ENCODE results near the gene ZNF839.
"Not testable (repeated sequence)": the region's sequence is repeated elsewhere in the genome, so short reads cannot be mapped to it uniquely, and the experiment has no call there.

Gene ZNF839

DNA sequence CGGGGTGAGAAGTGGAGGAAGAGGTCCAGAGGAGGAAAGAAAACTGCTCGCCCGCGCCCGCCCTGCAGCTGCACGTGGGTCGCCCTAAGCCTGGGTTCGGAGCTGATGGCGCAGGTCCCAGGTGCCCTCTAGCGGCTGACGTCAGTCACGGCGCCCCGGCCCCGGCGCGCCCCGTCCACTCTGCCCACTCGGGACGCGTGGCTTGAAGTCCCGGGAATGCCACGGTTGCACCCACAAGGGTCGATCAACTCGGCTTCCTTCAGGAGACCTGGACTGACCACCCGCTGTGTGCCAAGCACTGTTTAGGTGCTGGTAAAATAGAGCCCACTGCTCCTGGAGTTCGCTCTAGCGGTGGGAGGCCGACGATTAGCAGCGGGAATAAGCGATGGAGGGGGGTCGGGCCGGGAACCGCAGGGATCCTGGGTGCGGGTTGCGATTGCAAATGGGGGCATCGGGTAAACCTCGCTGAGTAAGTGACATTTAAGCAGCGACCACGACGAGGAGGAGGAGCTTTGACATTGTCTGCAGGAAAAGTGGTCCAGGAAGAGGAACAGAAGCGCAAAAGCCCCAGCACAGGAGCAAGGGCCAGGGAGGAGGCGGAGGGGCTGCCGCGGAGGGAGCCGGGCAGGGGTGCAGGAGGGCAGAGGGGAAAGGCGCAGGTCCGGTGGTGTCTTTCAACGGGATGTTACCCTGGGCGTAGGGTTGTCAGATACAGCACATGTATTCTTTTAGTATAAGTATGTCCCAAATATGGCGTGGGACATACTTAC lies 5.1 kb upstream of the ZNF839 start:
- peak; percentile 39 to 93 (median 77) for DNase-seq

DNA sequence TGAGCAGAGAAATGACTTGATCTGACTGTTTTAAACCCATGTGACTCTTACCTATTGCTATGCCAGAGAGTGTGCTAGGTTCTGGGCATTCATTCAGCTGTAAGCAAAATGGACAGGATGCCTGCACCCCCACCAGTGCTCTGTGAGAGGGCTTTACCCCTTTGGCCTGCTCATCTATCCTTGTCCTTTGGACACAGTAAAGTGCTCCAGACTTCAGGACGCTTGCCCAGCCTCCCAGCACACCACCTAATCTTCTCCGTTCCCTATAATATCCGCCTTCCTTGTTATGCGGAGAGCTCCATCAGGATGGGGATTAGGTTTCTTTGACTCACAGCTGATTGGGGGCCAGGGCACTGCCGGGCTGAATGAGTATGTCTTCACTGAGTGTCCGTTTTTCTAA lies 4.4 kb upstream of the ZNF839 start:
- peak in 2 of 51 donors; percentile 8 for DNase-seq

DNA sequence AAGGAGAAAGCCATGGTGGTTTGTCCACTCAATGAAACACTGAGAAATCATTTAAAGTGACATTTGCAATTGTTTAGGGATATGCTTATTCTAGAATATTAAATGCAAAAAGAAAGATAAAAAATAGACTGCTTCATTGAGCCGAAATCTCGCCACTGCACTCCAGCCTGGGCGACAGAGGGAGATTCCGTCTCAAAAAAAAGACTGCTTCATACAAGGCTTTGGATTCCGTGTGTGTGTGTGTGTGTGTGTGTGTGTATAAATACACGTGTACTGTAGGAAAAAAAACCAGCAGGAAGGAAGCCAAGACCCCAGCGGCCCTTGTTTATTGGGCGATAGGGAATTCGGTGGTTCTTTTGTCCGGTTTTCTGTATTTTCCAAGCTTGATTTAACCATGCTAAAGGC lies 3.2 kb upstream of the ZNF839 start:
- peak in 3 of 51 donors; percentile 33 to 77 (median 45) for DNase-seq

DNA sequence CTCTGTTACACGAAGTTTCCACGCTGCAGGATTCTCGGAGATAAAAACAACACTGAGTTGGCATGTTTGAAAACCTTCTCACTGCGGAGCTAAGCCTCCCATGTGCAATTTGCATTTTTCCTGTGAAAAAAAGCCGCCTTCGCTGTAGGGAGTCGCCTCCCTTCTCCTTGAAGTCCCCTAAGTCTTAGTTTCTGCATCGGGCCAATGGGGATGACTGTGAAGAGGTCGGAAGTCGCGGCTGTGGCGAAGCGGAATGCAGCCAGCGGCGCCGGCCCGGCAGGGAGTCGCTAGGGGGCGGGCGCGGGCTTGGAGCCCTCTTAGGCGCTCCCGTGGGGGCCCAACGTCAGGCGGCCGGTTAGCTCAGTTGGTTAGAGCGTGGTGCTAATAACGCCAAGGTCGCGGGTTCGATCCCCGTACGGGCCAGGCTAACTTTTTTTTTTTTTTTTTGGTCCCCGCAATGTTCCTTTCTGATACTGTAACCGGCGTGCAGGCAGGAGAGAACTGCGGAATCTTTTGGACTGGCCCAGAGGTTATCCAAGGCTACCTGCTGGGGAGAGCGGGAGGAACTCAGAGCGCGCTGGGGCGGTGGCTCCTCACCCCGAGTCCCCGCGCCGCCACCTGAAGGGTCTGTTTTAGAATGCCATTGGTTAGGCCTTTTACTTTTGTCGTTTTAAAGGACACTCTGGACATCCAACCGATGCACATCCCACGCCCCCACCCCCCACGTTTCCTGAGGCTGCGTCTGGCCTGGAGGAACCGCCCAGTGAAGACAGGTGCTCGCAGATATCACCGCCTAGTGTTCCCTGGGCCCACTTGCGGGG lies 2.6 kb upstream of the ZNF839 start:
- peak; percentile 27 to 96 (median 88) for DNase-seq

DNA sequence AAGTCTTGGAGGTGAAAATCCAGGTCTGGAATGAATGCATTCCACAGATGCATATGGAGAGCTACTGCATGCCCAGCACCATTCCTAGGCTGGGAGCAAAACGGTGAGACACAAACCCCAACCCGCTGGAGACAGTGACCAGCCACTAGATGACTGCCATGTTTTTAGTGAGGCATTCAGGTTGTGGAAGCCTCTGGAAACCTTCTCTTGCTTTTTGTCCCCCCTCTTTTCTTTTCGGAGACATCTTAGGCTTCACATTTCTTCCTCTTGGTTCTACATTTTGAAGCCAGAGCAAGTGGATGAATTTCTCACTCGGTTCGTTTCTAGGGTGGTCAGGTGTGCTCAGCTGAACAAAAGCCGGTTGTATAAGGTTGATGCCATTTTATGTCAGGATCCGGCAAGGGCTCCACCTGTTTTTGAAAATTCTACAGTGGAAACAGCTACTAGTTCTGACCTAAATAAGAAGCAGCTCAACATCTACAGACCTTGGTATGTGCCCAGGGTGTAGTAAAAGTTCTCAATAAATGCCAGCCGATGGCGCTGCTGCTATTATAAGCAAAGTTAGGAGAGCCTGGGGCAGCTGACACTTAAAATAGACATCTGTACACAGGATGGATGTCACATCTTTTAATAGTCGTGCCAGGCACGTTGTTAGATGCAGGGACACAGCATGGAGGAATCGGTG lies 1.8 kb upstream of the ZNF839 start:
- DNase-seq = peak in 7 of 51 donors; percentile 12 to 72 (median 24)

DNA sequence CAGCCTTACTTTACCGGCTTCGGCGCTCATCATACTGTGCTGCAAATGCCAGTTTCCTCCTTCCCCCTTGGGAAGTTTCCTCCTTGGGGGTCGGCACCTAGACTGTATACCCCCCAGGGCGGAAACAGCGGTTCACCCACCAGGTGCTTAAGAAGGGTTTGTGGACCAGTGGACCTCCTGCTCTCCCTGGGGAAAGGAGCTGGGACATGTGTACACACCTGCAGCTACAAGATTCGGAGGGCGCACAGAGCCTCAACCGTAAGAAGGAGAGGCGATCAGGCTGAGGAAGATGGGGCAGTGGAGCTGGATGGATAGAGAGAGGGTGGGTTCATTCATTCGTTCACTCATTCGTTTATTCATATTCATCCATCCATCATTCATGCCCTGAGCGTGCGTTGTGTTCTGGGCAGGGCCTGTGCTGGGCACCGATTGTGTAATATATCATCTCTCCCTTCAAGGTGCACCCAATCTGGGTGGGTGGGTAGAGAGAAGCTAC lies 717 bp upstream of the ZNF839 start:
- peak in 1 of 51 donors; percentile 41 for DNase-seq

DNA sequence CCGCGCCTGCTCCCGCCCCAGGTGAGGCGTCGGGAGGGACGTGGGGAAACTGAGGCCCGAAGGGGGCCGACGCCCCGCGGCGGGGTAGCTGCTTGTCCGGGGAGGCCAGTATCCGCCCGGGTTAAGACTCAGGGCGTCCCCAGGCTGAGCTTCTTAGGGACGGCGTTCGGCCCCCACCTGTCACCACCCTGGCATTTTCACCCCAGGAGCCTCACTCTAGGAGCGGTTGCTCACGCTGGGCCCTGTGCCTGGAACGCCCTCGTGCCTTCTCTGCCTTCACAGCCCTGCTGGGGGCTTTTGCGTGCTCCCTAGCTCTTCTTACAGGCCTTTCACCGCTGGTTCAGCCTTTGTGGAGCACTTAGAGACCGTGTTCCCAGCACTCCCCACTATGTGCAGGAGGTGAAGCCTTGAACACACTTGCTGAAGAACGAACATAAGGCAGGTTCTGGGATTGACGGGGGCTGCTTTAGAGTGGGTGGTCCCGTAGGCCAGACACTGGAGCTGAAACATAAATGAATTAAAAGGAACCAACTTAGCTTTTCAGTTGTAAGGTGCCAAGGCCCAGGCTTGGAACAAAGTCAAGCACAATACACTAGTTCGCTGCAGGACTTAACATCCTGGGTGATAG lies 601 bp downstream of the ZNF839 start:
- peak in 22 of 51 donors; percentile 13 to 55 (median 34) for DNase-seq

DNA sequence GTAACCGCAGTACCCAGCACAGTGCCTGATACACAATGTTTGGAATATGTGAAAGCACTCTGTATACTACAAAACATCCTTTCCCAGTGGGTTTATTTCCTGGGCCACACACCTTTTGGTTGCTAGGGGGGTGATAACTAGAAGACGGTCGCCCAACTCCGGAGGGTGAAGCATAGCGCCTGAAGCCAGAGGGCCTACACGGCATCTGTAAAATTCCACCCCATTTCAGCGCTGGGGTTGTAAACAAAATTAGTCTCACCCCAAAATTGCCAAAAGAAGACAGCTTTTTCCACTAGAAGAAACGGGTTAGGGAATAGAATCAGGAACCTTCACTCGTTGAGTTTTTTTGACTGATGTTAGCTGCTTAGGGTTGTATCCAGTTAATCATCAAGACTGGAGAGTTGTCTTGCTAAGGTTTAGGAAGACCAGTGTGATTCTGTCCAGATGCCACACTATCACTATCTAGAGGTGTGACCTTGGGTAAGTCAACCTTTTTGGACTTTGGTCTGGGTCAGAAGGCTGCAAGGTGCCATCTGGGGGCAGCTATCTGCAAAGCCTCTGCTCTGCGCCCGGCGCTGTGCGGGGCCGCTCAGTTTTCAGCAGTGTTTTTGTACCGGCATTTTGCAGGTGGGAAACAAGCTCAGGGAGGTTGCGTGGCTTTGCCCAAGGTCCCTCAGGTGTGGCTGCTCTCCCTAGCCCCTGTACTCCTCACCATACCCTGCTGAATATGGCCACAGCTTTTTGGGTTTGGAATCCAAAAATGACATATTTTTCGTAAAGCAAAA lies 1.3 kb downstream of the ZNF839 start:
- DNase-seq = no peak

DNA sequence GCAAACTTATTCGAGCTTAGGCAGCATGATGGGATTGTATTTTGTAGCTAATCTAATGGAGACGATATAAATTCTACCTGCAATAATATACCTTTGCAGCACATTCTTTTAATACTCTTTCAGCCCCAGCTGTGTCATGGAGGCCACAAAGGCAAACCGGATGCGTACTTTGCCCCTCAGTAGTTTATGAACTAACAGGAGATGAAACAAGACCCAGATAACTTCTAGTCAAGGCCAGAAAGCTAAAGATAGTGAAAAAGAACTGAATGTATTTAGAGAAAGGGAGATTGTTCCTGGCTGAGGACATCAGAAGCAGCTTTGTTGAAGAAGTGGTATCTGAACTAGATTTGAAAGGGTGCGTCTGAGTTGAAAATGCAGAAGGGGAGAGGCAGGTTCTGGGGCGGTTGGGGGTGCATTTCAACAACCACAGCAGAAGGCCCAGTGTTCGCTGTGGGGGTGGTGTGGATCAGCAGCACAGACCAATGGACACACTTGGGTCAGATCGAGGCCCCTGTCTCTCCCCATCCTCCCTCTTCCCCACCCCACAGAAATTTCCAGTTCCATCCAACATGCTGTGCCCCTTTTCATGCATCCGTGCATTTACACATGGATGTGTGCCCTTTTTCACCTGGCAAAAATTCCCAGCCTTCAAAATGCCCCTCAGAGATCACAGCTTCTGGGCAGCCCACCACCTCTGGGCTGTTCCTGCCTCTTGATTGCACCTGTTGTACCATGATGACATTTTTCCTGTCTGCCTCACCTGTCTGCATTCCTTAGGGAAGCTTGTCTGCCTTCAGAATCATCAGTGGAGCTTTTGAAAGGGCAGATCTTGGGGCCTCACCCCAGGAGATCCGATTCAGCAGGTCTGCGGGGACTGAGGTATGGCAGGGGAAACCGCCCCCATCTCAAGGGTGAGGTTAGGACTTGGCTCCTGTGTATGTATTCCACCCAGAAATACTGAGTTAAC lies 2.2 kb downstream of the ZNF839 start:
- no peak for DNase-seq

DNA sequence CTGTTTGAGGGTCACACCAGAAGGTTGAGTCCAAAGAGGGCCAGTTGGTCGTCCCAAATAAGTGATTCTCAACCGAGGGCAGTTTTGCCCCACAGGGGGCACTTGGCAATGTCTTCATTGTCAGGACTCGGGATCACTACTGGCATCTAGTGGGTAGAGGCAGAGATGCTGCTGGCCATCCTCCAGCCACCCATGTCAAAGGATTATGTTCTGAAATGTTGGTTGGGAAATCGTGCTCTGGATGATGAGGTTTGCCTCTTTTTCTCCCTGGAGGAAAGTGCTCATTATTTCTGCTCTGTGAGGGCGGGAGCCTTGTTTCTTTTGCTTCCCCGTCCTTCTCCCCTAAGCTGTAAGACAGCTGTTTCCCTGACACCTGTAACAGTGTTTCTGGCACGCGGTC lies 3.6 kb downstream of the ZNF839 start:
- peak in 39 of 51 donors; percentile 8 to 78 (median 46) for DNase-seq

DNA sequence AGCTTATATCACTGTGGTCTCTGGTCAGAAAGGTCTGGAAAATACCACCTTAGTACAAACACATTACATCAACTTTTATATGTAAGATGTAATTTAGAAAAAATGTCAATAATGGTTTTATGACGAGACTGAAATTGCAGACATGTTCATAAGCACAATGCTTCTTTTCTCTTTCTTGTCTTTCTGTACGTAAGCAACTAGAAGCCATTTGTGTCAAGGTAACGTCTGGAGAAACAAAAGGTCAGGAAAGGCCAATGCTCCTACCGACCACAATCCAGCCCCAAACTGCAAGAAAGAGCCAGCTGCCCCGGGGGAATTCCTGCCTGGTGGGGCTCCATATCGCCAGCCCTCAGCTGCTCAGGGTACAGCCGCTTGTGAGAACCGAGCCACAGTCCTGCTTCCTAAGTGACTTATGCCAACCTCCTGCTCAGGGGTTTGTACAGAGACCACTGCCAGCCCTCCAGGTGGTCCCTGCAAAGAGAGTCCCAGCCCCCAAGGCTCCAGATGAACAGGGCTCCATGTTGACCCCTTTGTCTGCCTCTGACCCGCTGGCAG lies 6.3 kb downstream of the ZNF839 start:
- no peak for DNase-seq

DNA sequence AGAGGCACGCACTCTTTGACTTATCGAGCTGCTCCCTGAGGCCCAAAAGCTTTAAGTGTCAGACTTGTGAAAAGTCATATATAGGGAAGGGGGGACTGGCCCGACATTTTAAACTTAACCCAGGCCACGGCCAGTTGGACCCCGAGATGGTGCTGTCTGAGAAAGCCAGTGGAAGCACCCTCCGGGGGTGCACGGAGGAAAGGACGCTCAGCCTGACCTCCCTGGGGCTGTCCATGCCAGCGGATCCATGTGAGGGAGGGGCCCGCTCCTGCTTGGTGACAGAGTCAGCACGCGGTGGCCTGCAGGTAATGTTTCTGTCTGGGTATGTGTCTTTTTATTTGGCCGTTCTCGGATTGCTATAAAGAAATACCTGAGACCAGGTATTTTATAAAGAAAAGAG lies 7.0 kb downstream of the ZNF839 start:
- DNase-seq = no peak

DNA sequence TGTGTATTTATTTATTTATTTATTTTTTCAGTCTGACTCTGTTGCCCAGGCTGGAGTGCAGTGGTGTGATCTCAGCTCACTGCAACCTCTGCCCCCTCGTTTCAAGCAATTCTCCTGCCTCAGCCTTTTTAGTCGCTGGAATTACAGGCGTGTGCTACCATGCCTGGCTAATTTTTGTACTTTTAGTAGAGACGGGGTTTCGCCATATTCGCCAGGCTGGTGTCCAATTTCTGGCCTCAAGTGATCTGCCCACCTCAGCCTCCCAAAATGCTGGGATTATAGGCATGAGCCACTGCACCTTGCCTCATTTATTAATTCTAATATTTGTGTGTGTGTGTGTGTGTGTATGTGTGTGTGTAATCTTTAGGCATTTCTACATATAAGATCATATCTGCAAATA lies 9.8 kb downstream of the ZNF839 start:
- DNase-seq = not testable (repeated sequence)

DNA sequence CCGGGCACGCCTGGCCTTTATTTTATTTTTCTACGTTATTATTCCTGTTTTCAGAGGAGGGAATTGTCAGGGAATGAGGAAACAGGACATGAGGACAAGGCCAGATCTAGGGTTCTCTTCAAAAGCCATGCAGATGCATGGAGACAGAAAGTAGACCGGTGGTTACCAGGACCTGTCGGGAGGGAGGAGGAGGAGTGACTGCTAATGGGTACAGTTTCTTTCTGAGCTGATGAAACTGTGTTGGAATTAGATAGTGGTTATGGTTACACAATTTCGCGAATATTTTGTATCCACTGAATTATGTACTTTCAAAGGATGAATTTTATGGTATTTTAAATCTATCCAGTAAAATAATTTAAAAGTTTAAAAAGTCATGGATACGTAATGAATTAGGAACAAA lies 11.3 kb downstream of the ZNF839 start:
- DNase-seq = no peak

DNA sequence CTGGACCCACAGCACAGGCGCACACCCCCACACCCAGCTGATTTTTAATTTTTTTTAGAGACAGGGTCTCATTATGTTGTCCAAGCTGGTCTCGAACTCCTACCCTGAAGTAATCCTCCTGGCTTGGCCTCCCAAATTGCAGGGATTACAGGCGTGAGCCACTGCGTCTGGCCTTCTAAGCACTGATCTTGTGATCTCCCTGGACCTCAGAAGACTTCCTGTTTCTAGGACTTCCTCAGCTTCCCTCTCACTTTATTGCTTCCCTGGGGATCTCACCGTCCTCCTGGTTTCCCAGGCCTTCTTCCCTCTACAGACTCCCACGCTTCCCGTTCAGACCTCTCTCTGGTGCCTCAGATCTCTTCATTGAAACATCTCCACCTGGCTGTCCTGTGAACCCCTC lies 13.8 kb downstream of the ZNF839 start:
- DNase-seq = no peak

DNA sequence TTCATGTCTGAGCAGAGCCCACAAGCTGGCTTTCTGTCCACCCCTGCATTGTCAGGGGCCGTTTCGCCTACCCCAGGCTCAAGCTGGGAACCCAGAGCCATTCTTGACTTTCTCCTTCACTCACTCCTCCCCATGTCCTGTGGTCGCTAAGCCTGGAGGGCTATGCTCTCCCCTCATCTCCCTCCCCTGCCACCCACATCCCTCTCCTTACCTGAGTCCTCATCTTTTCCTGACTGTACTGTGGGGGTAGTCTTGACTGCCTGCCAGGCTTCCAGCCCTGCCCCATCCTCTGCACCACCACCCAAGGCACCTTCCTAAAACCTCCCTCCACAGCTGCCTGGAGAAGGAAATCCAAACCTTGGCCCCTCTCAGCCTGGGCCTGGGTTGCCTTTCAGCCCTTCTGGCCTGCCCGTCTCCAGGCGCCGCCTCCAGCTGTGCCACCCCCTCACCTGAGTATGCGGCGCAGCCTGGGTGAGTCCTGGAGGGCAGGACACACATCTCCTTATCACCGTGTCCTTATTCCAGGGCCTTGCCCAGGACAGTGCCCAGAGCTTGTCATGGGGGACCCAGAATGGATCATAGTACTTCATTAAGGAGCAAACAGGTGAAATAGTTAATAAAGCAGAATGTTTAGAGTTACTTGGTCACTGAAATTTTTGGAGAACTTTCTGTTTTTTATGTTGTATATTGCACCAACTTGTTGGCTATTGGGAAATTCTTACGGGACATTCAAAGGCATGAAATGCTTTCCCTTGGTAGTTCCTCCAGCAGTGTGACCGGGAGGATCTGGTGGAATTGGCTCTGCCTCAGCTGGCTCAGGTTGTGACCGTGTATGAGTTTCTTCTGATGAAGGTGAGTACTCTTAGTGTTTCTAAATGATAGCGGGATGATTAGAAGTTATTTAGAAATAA lies 14.5 kb downstream of the ZNF839 start:
- DNase-seq = no peak

DNA sequence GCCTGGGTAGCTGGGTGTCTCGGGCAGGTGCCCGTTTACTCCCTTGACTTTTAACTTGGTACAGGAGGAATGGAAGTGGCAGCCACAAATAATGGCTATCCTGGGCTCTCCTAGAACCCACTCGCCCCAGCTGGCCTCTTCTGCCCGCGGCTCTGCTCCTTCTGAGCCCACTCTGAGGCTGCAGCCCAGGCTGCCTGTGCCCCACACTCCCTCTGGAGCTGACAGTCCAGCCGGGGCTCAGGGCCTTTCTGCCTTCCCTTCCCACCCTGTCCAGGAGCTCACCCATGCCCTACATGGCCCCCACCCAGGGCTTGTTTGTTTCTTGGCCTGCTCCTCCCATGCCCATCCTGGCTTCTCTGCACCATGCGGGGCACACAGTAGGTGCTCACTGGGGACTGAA lies 15.6 kb downstream of the ZNF839 start:
- DNase-seq = no peak

DNA sequence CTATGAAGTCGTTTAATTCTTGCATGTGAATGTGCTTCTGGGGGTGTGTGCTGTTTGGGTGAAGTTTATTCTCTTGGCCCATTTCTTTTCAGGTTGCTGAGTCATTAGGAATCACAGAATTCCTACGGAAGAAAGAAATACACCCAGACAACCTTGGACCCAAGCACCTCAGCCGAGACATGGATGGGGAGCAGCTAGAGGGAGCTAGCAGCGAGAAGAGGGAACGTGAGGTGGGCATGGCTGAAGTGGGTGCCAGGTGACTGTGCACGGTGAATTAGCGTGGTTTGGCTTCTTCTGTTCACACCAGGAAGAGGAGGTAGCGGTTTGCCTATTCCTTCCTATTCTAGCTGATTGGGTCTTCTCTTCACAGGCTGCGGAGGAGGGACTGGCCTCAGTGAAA lies 19.2 kb downstream of the ZNF839 start:
- DNase-seq = no peak

Data from hypothalamus (tissue), 51 donors.